Activated T-cell treated with anti-CD3 and anti-CD28 coated beads for 48 hours (primary cell): Measurements from ENCODE around the gene YAE1.
A peak's percentile ranks its signal among the peaks of the same experiment; 100 is the strongest.

ENCODE experiments used
- DNase-seq: peaks from one replicate; pipeline ENCODE4 v3.0.0-alpha.2; 2020; ENCODE audit warnings: low read depth

The YAE1 gene

DNA sequence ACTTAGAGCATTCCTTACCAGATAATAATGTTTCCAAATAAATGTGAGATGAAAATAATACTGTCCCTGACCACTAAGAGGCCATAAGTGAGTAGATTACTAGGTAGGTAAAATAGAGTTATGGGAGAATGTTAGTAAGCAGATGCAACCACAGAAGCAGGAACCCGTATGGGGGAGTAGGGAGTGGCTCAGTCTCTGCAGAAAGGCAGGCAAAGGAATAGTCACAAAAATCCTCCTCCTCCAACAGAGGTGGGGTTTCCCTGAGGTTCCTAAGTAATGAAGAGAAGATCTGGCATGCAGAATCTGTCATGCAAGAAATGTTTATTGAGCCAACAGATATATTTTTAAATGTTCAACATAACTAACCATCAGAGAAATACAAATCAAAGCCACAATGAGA is 9.0 kb upstream of the YAE1 start:
- DNase-seq, result no peak

DNA sequence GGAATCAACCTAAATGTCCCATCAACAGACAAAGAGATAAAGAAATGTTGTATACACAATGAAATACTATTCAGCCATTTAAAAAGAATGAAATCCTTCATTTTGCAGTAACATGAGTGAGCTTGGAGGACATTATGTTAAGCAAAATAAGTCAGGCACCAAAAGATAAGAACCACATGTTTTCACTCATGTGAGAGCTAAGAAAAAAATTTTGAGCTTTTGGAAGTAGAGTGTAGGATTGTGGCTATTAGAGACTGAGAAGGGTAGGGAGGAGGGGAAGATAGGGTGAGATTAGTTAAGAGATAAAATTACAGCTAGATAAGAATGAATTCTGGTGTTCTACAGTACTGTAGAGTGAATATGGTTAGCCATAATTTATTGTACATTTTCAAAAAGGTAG is 8.3 kb upstream of the YAE1 start:
- no peak for DNase-seq

DNA sequence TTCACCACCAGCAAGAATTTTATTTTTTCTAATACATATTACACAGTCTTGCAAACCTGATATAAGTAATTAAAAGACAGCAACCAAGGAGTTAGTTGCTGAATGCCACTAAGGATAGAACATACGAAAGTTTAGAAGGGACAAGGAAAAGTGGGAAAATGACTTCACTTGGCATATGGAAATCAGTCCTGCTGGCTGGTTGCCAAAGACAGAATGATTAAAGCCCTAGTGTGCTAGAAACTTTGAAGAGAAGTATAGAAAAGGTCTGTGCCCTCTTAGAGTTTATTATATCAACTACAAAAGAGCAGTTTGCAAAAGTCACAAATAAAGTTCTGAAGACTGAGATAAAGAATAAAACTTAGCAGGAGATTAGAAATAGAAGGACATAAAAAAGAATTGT is 5.8 kb upstream of the YAE1 start:
- DNase-seq, result no peak

DNA sequence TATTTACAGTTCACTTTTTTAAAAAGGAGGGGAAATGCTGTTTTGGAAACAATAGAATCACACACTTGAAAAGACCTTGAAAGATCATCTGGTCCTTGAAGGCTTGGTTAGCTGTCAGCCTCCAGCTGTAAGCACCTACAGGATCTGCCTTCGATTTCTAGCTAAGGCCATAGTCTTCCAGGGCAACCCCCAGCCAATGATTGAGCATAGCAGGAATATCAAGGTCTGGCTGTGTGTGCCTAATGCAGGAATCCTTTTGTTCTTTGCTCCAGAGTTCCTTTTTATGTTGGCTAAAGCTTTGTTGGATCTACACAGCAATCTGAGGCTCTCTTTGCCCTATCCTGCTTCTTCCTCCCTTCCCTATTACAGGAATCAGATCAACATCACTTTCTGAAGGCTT is 5.2 kb upstream of the YAE1 start:
- DNase-seq, result no peak

DNA sequence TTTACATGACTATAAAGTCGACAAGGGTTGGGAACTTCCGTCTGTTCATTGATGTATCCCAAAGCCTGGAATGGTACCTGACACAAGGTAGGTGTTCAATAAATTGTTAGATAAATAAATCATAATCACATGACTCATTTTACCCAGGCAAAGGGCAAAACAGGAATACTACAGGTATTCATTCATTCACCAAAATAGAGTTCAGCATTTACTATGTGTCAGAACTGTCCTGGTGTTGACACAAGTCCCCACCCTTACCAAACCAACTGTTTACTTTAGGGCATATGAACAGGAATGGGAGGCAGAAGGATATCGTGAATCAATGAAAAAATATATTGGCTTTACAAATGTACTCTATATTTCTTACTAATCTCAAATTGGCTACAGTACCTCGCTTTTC is 666 bp upstream of the YAE1 start:
- DNase-seq, result no peak

DNA sequence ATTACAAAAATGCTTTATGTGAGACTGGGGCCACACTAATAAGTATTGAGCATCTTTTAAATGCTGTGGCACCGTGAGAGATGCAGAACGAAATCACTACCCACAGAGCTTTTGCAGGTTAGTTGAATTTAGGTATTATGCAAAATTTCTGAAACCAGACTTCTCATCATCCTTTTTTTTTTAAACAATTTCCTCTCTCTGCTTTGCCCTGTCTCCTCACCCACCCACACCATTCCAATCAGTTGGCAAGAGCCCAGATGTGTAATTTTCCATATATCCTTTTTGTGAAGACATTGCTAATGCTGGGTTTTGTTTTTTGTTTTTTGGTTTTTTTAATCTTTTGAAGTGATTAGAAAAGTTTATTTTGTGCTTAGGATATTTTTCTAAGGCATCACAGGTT is 1.1 kb downstream of the YAE1 start:
- no peak for DNase-seq

DNA sequence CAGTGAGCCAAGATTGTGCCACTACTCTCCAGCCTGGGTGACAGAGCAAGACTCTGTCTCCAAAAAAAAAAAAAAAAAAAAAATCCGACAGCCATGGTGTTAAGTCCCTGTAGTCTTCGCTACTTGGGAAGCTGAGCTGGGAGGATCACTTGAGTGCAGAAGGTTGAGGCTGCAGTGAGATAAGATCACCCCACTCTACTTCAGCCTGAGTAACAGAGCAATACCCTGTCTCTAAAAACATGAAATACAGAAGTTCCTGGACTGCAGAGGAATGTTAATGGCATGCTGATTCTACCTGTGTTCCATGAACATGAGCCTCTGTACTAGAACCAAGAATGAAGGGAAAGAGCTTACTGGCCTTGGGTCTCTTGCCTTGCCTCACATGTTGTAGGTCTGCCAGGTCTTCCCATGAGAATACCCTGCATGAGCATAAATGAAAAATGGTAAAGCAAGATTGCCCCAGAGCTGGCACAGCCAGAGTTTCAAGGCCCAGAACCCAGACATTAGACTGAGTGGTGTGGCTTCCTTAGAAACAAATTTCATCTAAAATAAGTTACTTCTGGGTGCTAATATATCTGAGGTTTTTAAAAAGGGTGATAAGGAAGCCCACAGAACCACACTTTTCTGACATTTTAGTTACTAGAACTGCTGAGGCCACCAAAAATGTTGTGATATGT is 8.6 kb downstream of the YAE1 start:
- no peak for DNase-seq

DNA sequence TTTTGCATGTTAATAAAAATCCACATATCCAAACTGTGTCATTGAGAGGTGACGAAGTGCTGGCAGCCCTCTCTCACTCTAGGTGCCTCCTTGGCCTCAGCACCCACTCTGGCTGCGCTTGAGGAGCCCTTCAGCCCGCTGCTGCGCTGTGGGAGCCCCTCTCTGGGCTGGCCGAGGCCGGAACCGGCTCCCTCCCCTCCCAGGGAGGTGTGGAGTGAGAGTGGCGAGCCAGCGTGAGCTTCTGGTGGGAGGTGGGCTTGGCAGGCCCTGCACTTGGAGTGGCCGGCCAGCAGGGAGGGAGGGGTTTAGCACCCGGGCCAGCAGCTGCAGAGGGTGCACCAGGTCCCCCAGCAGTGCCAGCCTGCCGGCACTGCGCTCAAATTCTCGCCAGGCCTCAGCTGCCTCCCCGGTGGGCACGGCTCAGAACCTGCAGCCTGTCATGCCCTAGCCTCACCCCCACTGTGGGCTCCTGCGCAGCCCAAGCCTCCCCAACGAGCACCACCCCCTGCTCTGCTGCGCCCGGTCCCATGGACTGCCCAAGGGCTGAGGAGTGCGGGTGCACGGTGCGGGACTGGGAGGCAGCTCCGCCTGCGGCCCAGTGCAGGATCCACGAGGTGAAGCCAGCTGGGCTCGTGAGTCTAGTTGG is 11.1 kb downstream of the YAE1 start:
- DNase-seq, result no peak

DNA sequence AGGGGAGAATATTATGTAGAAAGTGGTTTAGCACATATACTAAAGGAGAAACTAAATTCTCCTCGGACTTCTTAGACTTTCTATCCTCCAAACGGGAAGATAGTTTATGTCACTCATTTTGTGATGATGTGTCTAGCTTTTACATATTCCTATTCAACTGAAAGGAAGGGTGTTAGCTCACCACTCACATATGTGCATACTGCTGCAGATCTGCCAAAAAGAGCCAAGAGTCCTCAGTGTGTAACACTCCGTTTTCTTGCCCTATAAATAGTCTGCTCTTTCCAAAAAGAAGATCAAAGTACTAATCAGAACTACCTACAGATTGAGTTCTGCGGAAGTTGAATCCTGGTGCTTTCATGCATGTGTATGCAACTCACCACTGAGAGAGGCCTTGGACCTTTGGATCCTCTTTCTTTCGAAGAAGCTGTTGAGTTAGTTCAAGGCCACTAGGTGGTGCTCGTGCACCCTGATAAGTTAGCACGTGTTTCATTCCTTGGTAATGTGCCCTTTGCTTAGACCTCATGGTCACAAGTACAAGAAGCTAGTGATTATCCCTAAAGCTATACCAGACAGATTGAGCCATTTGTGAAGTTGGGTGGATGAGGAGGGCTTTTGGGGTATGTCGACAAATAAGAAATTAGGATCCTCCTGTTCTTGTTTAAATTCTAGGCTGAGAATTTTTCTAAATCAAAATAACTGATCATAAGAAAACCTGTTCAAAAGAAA is 14.1 kb downstream of the YAE1 start:
- DNase-seq, result peak; percentile 57

DNA sequence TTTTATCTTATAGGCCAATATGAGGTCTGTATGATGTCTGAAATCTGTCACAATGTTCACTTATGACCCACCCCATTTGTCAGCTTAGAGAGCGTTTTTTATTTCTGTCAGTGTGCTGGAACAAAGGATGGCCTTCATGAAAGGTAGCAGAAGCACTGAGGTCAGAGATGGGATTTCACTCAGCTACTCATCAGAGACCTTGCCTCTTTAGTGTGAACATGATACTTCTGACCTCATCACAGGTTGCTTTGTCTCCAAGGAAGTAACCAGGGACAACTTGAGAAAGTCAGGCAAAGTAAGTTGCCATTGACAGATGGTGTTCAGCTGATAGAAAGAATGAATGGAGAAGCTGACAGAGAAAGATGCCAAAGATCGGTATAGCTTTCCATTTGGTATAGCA is 16.3 kb downstream of the YAE1 start:
- DNase-seq, result no peak

DNA sequence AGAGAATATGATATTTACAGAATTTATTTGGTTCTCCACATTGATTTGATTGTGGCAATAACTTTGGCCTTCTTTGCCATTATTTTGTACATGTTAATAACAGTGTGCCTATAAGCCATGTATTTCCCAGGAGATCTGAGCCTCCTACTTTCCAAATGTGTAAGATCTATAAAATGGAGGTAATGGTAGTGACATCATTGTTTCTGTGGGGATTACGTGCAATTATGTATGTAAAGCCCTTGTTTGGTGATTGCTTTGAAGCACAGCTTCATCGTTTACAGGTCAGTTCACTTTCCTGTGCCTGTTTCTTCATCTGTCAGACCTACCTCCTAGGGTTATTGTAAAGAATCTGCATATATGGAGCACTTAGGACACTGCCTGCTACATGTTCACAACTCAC is 17.3 kb downstream of the YAE1 start:
- DNase-seq, result no peak

DNA sequence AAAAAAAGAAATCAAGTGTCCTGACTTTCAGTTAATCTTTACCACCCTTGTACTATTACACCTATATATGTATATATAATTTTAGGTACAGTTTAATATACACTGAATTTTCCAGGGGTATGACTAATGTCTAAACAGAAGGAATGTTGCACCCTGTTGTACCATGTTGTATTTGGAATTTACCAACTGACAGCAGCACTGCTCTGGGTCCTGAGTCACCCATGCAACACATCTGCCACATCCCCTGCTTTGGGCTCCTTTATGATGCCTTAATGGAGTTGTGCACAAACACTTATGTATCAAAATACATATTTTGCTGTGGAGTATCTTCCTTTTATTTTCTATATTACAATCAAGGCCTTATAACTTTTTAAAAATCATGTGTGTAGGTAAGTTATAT is 21.2 kb downstream of the YAE1 start:
- DNase-seq, result no peak

DNA sequence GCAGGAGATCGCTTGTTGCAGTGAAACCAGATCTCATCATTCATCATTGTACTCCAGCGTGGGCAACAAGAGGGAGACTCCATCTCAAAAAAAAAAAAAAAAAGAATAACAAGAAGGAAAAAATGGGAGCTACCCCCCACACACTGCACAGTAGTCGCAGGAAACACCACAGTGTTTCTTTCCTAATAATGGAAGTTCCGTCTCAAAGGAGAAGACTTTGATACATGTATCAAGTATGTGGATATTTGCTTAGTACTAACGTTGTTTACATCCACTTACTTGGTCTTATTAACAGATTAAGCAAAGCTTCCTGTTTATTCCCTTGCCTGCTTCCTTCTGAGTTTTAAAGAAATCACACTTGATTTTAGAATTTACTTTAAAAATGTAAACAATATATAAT is 22.2 kb downstream of the YAE1 start:
- DNase-seq, result no peak

DNA sequence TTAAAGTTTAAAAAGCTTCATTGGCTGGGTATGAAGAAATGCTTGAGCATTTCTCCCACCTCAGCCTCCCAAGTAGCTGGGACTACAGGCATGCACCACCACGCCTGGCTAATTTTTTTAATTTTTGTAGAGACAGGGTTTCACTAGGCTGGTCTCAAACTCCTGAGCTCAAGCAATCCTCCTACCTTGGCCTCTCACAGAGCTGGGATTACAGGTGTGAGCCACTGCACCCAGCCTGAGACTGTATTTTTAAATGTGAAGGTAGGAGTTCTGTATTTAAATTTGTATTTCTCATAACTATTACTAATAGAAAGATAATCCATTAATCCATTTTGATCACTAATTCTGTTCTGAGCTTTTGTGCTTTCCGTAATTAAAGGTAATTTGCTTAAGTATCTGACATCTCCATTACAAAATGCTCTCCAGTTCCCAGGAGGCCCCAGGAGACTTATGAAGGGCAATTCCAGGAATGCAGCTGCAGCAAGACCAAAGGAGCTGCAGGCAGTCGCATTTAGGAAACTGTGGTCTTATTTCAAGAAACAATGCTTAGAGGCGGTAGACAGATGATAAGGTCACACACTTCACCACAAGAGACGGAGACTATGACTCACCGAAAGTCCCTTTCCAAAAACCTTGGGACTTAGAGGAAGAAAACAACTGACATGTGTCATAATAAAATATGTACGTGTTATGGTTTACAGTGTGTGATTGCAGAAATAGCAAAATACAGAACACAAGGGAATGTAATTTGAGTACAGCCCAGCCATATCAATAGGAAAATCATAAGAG is 23.3 kb downstream of the YAE1 start:
- DNase-seq, result peak; percentile 48

DNA sequence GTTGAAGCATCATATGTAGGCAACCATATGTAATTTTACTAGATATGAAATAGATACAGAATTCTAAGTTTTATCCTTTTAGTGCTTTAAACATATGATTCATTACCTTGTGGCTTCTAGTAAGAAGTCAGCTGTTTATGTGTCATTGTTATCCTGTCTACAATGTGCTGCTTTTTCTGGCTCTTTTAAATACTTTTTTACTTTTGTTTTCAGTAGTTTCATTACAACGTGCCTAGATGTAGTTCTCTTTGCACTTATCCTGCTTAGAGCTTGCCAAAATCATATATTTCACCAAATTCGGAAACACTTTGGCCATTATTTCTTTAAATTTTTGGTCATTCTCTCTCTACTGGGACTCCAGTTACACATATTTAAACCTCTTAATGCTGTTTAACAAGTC is 26.4 kb downstream of the YAE1 start:
- no peak for DNase-seq

DNA sequence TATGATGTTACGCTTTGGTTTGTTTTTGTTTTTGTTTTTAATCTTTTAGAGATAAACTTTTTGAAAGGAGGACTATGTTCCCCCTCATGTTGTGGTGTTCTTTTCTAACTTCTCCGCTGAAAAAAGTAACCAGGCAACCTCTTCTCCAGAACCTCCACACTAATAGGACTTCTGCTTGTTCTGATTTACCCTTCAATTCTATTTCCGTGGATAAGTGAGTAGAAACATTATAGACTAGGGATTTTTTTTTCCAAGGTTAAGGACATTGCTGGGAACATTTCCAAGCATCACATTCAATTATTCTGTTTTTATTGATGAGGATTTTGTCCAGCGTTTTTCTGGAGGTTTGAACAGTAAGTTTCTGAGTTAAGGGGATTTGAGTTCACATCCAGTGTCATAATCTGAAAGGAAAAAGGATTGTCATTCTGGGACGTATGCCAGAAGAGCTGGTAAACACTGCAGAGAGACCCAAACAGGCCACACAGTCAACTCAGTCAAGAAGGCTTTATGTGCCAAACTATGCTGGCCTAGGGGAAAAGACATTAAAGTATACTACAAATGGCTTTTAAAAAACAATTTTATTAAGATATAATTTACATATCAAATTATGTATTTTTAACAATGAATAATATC is 28.9 kb downstream of the YAE1 start:
- DNase-seq, result no peak

DNA sequence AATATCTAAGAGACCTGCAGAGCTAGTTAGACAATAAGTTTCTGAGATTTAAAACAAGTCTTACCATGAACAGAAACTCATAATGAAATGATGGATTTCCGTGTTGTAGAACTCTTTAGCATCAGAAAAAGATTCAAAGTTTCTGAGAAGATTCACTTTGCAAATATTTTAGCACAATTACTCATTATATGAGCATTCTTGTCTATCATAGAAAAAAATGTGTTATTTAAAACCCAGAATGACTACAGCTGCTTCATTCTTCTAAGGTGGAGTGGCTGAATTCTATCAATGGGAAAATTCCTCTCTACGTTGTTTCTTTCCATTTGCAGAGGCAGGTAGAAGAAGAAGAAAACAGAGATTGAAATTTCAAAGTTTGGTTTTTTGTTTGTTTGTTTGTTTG is 36.1 kb downstream of the YAE1 start:
- no peak for DNase-seq

DNA sequence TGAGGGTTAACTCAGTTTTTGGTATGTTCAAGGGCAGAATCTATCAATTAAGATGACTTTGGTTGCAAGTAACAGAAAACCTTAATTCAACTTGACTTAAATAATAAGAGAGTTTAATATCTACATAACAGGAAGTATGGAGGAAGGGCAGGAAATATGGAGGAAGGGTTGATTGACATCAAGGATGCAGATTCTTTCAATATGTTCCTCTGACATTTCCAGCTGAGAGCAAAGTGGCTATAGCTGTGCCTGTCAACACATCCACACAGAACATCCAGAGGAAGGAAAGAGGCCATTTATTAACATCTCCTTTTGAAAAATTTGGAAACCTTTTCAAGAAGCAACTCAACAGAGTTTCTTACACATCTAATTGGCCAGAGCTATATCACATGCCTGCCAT is 37.7 kb downstream of the YAE1 start:
- no peak for DNase-seq

DNA sequence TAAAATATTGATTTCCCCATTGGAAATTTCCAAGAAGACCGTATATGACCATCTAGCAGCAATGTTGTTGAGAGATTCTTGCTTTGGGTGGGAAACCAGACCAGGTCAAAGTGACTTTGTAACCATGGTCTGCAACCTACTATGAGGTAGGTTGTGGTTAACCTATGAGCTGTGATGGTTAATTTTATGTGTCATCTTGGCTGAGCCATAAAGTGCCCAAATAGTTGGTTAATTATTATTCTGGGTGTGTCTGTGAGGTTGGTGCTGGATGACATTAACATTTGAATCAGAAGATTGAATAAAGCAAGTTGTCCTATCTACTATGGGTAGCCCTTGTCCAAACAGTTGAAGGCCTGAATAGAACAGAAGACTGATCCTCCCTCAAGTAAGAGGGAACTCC is 38.9 kb downstream of the YAE1 start:
- DNase-seq, result no peak

DNA sequence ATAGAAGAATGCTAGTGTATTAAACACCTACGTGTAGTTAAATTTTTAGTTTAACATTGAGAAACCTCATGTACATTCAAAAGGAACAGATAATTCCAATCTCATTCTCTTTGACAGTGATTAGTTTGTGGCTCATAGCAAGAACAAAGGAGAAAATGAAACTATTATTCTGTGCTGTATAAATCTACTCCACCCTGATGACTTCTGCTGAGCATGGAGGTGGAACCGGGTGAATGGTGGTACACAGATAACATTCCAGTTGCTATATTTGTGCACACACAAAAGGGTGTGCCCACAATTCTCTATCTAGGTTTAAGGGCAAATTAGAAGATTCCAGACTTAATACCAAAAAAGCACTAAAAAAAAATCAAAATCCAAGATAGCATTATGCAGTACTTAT is 40.1 kb downstream of the YAE1 start:
- no peak for DNase-seq

DNA sequence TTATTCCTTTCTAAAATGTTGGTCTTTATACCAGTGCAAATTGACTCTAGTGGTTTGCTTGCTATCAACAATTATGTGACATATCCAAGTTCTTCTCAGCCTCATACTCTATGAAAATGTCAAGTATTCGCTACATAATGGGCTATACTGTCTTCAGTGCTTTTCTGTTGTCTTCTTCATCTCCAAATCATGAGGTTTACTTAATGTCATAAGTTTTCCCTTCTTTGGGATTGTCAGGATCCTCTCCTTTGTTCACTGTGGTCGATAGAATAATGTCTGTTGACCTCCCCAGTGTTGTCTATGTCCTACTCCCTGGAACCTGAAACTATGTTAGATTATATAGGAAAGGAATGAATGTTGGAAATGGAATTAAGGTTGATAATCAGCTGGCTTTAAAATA is 40.7 kb downstream of the YAE1 start:
- no peak for DNase-seq

DNA sequence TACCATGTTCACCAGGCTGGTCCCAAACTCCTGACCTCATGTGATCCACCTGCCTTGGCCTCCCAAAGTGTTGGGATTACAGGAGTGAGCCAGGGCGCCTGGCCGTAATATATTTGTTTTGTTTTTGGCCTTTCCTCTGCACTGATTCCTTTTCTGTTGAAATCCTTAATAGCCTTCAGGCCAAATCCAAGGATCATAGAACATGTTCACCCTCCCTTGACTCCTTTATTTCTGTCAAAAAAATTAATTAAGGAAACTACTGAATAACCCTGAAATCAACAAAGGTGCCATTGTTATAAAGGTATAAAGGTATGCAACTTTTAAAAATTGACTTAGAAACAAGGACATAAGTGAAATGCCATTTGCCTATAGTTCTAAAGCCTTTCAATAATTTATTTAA is 41.7 kb downstream of the YAE1 start:
- no peak for DNase-seq
